Measurements from ENCODE around the gene SEPTIN12.
"Not testable (repeated sequence)": the region's sequence is repeated elsewhere in the genome, so short reads cannot be mapped to it uniquely, and the experiment has no call there.

Gene SEPTIN12

GRCh38 chr16:4746991-4747574 lies 41.1 kb downstream of the SEPTIN12 start:
- H3K27ac ChIP-seq: peak overlapping the region; percentile 51
- peaks cover 19% of the 10 kb centered on the region for H3K36me3 ChIP-seq
- H3K27me3 ChIP-seq (ENCODE audit: insufficient read depth, low read depth, severe bottlenecking): no peaks in the 10 kb centered on the region
- H3K9me3 ChIP-seq (ENCODE audit: severe bottlenecking): no peaks in the 10 kb centered on the region
- no peak for DNase-seq
- no peak for TF ChIP-seq CTCF (IDR thresholded peaks at IDR 0.05; ENCODE audit: low read depth, low read length)
- H3K4me3 ChIP-seq (ENCODE audit: low read depth, low read length): no peak overlapping the region

- Histone ChIP-seq H3K9me3 (ENCODE audit: severe bottlenecking) (no peaks in the 10 kb centered on the region), H3K4me3 (ENCODE audit: low read depth, low read length) (no peak overlapping the region), H3K27ac (peak overlapping the region; percentile 51), H3K27me3 (ENCODE audit: insufficient read depth, low read depth, severe bottlenecking) (no peaks in the 10 kb centered on the region), H3K36me3 (peaks cover 13% of the 10 kb centered on the region)
- 0 out of 2 replicates have a peak, but pooled peaks have one; percentile 3 for TF ChIP-seq CTCF (IDR thresholded peaks at IDR 0.05; ENCODE audit: low read depth, low read length)
- DNase-seq: peak; percentile 44
Measured at GRCh38 chr16:4746215-4746614, 41.9 kb downstream of the SEPTIN12 start.

GRCh38 chr16:4745274-4745569 lies 42.9 kb downstream of the SEPTIN12 start:
- H3K27ac ChIP-seq: peak overlapping the region; percentile 39; the same call in 1 of the 2 replicates
- no peak overlapping the region for H3K4me3 ChIP-seq (ENCODE audit: low read depth, low read length)
- TF ChIP-seq CTCF (IDR thresholded peaks at IDR 0.05; ENCODE audit: low read depth, low read length): no peak
- no peaks in the 10 kb centered on the region for H3K27me3 ChIP-seq (ENCODE audit: insufficient read depth, low read depth, severe bottlenecking)
- DNase-seq: no peak
- H3K9me3 ChIP-seq (ENCODE audit: severe bottlenecking): no peaks in the 10 kb centered on the region
- peaks cover 8% of the 10 kb centered on the region for H3K36me3 ChIP-seq

- Histone ChIP-seq H3K27ac (no peak overlapping the region), H3K4me3 (ENCODE audit: low read depth, low read length) (no peak overlapping the region), H3K9me3 (ENCODE audit: severe bottlenecking) (no peaks in the 10 kb centered on the region), H3K27me3 (ENCODE audit: insufficient read depth, low read depth, severe bottlenecking) (no peaks in the 10 kb centered on the region), H3K36me3 (peaks cover 5% of the 10 kb centered on the region)
- TF ChIP-seq CTCF (IDR thresholded peaks at IDR 0.05; ENCODE audit: low read depth, low read length): no peak
- DNase-seq: no peak
Measured at GRCh38 chr16:4744555-4745273, 43.4 kb downstream of the SEPTIN12 start.

- TF ChIP-seq CTCF (IDR thresholded peaks at IDR 0.05; ENCODE audit: low read depth, low read length): no peak
- no peak overlapping the region for H3K4me3 ChIP-seq (ENCODE audit: low read depth, low read length)
- H3K27me3 ChIP-seq (ENCODE audit: insufficient read depth, low read depth, severe bottlenecking): no peaks in the 10 kb centered on the region
- no peak for DNase-seq
- no peaks in the 10 kb centered on the region for H3K9me3 ChIP-seq (ENCODE audit: severe bottlenecking)
- H3K27ac ChIP-seq: no peak overlapping the region
- H3K36me3 ChIP-seq: no peaks in the 10 kb centered on the region
Measured at GRCh38 chr16:4743226-4743878, 44.8 kb downstream of the SEPTIN12 start.

- not testable (repeated sequence) for DNase-seq; H3K27ac ChIP-seq; H3K9me3 ChIP-seq (ENCODE audit: severe bottlenecking); H3K36me3 ChIP-seq; H3K27me3 ChIP-seq (ENCODE audit: insufficient read depth, low read depth, severe bottlenecking); H3K4me3 ChIP-seq (ENCODE audit: low read depth, low read length)
Measured at GRCh38 chr16:4738370-4738769, 49.8 kb downstream of the SEPTIN12 start.

Measured in WERI-Rb-1 (cell line).